GM19238 (cell line): Measurements from ENCODE around the gene XYLT1.

ENCODE experiments used
- DNase-seq: peaks from one replicate; pipeline ENCODE4 v3.0.0; 2011; ENCODE audit warnings: low spot score; ENCODE audit not compliant: insufficient read length

The XYLT1 gene

DNA sequence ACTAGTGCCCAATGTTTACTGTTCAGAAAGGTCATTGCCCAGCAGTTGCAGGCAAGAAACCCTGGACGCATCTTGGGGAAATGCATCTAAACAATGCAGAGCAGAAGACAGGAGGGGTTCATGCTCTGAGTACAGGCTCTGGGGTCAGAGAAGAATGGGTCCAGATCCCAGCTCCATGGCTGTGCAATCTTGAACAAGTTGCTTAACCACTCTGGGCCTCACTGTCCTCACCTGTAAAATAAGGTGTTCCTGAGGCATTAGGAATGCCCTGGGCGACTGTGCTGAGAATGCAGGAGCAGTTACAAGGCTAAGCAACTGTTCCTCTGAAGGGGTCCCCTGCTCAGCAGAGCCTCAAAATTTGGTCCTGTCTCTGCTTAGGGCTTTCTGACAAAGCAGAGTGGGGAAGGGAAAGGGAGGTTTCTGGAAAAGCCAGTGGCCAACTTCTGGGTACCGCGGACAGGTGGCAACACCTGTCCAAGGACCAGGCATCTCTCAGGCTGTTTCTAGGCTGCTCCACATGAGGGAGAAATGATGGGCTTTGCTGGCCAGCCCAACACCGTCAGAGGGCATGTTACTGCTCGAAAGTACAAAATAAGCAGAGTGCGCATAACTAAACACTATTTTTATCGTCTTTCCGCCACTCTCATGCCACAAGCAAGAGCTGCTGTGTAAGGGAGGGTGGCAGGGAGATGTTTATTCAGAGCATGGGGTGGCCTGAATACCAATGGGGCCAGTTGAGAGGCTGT, 176.8 kb downstream of the XYLT1 start:
- DNase-seq: no peak

DNA sequence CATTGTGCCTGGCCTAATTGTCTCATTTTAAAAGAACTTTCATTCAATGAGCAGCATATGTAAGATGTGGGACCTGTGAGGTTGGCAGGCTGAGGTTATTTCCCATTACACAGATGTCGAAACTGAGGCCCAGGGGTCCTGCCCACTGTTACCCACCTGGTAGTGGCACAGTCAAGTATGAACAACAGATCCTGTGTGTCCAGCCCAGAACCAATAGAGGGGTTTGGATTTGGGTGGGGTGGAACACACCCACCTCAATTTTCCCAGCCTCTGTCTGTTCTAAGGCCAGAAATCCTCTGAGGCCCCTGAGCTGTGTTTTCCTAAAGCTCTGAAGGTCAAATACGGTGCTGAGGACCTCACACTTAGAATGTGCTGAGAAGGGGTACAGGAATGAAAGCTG, 179.5 kb downstream of the XYLT1 start:
- DNase-seq: no peak

DNA sequence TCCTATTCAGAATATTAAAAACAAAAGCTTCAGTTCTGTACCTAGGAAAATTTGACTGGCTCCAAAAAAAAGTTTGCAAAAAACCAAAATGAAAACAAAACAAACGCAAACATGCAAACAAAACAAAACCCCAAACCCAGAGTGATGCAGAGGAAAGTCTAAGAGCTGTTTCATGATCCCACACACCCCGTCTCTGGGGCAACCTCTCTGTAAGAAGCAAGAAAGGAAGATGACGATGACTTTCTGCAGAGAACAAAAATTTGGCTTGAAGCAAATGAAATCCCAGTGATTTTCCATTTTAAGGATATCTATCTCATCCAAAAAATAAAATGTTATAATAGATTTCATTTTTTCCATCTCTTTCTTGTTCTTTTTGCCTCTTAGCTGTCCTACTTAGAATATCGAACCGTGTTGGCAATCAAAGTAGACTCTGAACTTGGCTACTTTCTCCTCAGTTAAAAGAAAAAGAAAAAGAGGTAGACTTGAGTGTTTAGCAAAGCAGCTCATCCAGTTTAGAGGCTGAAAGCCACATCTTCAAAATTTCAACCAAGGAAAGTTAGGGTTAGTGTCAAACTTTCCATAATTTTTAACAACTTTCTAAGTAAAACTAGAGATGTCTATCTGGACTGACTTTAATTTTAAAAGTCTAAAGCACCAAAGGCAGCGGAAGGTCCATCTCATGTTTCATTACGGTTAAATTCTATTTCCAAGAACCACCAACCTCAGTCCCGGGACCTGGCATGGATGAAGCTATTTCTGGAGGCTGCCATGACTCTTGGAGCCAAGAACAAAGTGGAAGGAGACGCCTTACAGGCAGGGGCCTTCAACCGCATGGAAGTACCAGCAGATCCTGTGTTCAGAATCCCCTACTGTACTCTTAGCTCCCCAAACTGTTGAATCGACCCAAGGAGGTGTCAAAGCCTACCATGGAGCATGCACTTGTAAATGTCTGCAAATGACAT, 180.8 kb downstream of the XYLT1 start:
- no peak for DNase-seq

DNA sequence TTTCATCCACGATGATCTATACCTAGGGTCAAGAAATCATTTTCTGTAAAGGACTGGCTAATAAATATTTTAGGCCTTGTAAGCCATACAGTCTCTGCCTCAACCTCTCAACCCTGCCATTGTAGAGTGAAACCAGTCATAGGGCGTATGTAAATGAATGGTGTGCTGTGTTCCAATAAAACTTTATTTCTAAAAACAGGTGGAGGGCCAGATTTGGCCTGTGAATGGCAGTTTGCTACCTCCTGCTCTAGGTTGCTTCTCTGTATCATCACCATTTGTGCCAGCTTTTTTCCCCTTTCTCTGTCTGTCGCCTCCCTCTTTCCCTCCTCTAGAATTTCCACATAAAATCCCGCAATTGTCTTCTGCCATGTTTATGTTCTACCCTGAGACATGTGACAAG, 181.7 kb downstream of the XYLT1 start:
- DNase-seq: no peak

DNA sequence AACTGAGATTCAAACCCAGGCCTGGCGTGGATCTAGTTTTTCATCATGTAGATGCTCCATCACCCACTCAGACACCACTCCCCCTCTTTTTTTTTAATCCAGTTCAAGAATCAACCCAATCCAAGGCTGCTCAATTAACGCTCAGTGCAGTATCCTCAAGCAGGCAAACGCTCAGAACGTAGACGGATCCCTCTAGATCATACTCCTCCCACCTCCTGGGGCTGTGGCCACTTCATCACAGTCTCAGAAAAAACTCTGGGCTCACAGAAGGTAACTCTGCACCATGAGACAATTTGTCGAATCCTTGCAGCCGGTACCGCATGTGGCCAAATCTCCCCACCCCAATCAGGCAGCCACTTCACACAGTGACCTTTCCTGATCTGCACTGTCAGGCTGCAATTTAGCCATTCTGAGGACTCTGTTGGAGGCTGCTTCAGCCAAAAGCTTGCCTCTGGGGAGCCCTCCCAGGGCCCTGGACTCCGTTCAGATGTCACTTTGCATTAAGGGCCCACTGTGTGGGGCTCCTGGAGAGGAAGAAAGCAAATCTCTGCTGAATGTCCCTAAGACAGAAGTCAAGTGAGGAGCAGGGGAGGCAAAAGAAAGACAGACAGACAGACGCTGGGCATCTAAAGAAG, 183.5 kb downstream of the XYLT1 start:
- DNase-seq: no peak

DNA sequence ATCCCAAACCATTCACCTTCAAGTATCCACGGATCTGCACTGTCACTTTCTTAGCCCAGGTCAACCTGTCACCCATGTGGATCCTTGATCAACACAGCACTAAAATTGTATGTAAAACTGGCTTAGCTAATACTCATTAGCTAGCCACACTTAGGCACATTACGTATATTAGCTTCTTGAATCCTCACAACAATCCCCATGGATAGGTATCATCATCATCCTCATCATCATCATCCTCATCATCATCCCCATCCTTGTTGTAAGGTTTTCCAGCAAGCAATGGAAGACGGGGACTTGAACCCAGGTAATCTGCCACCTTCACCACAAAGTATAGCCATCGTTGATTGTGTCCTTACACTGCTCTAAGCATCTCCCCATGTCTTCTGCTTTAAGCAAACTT, 184.3 kb downstream of the XYLT1 start:
- DNase-seq: no peak

DNA sequence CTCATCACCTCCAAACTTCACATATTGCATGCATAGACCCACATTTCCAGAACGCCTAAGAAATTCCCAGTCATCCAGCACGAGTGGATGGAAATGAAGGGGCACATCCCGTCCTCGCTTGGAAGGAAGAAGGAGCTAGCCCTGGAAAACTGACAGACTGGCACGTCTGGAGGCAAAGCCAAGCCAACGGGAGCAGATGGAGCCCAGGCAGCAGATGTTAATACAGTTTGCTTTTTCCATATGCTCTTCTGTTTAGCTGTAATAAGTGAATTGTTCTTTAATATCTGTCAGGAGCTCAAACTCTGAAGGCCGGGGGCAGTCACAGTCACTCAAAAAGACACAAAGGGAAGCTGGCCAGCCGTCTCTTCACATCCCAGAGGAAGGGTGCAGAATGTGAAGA, 187.7 kb downstream of the XYLT1 start:
- no peak for DNase-seq

DNA sequence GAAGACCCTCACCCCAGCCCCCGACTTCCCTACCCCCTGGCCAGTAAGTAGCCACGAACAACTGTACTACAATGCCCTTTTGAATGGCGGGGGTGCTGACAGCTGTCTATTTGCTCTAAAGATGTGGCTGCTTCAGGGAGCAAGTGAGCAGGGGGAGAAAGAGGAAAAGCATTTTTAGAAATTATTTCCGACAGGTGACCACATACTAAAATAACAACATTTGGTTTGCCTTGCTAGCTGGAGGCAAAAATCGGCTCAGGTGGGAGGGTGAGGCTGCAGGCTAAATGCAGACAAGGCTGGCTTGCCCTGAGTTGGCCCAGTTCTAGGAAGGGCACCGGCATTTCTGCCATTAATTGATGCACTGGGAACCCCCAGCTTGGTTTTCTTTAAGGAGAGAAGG, 188.5 kb downstream of the XYLT1 start:
- DNase-seq: no peak

DNA sequence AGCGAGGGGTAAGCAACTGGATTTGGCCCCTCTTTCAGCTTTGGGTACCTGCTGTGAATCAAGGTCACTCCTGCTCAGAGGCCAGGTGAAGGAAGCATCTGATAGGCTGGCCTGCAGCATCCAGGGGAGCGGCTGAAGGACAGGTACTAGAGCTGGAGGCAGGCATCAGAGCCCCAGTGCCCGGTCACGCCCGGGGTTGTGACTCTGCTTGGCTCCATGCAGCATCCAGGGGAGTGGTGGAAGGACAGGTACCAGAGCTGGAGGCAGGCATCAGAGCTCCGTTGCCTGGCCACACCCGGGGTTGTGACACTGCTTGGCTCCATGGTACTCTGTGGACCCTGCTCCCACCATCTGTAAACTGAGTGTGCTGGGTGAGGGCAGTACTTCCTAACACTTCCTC, 189.7 kb downstream of the XYLT1 start:
- DNase-seq: no peak

DNA sequence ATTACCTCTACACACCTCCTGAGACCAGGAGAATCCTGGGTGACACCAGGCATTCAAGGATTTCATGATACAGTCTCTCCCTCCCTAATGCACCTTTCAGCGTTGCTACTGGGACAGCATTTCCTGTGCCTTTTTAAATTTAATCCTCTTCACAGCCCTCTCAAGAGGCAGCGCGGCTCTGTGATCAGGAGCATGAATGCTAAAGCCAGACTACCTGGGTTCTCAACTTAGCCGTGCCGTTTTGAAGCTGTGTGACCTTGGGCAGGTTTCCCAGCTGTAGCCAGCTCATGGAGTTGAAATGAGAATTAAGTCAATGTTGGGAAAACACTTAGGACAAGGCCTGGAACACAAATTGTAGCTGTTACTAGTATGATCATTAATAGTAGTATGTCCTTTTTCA, 191.8 kb downstream of the XYLT1 start:
- no peak for DNase-seq

DNA sequence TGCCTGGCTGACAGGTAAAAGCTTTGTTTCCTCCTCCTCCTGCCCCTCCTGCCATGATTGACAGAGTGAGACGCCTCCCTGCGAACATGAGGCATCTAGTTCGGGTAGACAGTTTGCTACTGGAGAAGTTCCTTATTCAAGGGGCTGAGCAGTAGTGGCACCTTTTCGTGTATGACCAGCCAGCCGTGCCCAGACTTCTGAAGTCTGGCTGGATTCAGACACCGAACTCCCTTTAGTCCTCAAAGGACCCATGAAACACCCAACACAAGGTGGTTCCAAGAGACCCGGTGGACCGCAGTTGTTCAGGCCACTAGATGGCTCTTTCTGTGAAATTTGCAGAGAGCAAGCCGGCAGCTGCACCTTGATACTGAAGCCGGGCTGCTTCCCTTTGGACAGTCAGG, 192.8 kb downstream of the XYLT1 start:
- no peak for DNase-seq

DNA sequence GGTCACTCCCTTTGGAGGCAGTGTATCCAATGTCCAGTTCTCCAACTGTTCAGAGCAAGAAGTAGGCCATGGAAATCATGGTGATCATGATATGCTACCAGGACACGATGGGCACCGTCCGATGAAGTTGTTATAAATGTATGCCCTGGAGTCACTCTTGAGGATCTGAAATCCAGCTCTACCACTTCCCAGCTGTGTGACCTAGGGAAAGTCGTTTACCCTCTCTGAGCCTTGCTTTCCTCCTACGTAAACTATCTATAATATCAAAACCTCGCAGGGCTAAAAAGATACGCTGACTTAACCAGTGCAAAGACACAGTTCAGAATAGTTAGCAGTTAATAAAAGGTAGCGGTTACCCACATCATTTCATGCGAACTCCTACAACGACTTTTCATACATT, 194.2 kb downstream of the XYLT1 start:
- DNase-seq: no peak

DNA sequence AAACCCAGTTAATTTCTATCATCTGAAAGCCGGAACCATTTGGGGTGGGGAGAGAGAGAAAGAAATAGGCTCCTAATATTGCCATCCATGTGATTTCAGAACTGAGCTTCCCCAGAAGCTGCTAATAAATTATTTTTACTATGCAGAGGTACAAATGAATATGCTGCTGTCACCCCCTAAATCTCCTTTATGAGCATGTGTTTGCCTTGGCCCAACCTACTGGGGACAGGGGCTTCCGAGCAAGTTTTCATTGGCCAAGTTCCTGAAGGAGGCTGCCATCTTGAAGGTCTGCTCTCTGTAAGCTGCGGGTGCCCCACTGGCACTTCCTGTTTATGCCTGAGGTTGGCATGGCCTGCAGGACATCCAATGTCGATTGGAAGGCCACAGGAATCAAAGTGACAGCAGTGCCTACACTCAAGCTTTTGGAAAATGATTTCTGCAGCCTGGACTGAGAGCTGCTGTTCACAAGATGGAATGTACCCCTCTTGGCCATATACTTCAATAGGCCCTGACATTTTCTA, 194.7 kb downstream of the XYLT1 start:
- no peak for DNase-seq

DNA sequence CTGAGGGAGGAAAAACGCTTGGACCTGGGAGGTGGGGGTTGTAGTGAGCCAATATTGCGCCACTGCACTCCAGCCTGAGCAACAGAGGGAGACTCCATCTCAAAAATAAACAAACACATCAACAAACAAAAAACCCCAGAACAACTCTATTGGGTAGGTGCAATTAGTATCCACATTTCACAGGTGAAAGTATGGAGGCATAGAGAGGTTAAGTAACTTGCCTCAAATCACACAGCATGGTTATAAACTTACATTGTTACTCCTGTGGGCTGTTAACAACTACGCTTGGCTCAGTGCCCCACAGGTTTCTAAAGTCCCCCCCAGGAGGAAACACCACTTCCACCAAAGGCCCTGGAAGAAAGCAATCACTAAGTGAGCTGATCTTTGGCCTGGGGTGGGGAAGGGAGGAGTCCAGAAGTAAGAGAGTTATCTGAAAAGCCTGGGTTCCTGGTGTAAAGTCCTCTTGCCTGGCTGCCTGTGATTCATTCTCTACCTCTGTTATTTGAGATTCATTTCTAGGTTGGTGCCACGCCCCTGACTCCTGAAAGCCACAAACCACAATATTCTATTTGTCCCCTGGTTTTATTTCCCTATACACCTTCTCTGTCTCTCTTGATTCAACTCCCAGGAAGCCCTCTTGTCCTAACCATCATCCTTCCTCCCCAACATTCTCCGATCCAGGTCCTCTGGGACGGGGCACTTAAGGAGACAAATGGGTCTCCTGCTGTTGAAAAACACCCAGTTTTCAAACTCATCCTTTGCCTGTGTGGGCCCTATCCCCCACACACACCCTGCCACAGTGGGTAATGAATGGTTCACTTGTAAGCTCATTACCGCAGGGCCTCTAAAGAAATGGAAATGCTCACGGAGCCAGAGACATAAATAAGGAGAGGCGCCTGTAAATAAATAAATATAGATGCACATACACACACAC, 195.4 kb downstream of the XYLT1 start:
- DNase-seq: no peak

DNA sequence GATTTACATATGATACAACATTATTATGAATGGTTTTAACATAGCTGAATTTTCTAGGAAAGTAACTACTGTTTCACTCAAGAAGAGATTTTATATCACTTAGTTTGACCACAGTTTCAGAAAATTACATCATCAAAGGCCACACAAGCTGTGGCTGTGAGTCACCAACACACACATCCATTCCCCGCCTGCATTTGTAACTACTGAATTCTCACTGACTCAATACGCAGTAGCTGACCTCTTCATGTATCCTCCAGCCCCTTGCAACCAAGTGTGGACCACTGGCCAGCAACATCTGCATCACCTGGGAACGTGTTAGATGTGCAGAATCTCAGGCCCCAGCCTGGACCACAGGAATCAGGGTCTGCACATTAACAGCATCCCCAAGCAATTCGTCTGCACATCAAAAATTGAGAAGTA, 197.6 kb downstream of the XYLT1 start:
- no peak for DNase-seq

DNA sequence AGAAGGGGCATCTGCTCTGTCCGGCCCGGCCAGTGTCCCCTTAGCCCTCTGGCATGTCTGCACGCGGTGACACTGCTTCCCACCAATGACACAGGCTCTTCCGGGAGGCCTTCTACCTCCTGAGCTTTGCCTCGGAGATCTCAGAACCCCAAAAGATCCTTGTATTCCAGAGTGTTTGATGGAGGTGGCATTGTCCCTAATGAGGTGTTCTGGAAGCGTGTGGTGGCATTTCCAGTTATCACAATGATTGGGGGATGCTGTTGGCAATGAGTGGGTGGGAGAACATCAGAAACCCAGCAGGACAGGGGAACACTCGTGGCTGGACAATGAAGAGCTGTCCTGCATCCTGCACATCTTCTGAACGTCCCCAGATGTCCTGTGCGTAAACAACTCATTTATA, 198.0 kb downstream of the XYLT1 start:
- no peak for DNase-seq

DNA sequence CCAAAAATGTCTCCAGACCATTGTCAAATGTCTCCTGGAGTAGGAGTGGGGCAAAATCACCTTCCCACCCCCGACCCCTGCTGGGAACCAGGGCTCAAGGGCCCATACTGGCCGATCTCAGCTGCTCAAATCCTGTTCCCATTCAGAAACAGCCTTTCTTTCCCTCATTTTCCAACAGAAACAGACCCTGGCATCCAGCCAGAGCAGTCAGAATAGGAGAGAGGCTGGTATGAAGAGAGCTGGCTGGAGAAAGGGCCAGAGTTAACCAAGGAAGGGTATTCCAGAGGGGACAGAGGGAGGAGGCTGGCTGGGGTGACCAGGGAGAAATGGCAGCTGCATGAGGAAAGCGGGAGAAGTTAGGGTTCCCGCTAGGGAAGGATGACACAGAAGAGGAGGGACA, 199.1 kb downstream of the XYLT1 start:
- no peak for DNase-seq

DNA sequence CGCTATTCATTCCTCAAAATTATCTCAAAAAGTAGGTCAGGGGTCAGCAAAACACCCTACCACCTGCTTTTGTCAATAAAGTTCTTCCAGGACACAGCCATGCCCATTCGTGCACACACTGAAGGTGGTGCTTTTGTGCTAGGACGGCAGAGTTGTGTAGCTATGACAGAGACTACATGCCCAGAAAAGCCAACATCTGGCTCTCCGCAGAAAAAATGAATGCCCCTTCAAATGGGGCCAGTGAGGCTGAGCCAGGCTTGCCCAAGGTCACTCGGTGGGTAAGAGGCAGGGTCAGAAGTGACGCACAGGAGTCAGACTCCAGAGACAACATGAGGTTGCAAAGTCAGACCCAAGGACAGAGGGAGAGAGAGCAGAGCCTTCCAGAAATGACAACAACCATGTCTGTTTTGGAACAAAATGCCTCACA, 200.1 kb downstream of the XYLT1 start:
- no peak for DNase-seq

DNA sequence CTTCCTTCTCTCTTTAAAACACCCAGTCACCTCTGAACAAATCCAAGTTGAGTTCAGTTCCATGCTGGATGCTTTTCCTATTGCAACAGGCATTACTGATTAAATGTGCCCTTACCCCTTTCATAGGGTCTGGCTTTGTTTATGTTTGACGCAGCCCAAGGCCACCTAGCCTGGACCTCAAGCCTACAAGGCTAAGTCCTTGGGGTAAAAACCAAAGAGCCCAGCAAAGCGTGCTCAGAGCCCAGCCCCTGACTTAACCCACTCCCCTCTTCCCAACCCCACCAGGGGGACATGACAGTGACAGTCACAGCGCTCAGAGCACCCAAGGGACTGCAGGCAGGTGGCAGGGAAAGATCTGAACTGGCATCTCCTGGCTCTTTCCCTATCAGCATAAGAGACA, 200.6 kb downstream of the XYLT1 start:
- no peak for DNase-seq

DNA sequence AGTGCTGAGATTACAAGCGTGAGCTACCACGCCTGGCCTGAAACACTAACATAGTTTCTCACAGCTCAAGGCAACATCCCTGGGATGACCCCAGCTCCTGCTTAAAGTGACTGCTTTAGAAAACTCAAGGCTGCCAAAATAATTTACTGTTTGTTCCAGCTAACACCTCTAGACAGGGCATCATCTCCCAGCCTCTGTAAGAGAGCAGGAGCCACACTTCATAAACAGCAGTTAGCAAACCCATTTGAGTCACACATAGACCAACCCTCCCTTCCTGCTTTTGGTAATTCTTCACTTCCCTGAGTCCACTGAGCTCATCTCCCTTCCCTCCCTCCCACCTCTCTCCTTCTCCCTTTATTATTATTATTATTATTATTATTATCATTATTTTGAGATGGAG, 201.3 kb downstream of the XYLT1 start:
- DNase-seq: no peak
